H9 (cell line): Measurements from ENCODE around the gene MORN1. TPM values are rescaled to one million over a fixed set of nuclear protein-coding genes. Genes with fewer than 3 reads are reported as not detected.

Experiments used
- DNase-seq: peaks from one replicate; pipeline ENCODE4 v3.0.0-alpha.2; 2017
- H2AFZ ChIP-seq: one replicate; pipeline ENCODE4 v1.6.1; 2013; ENCODE audit warnings: mild to moderate bottlenecking, low read length, control low read depth, moderate library complexity
- H2AK5ac ChIP-seq: 2 replicates; pipeline ENCODE4 v1.6.1; 2013; ENCODE audit warnings: low read length, control low read depth, mixed read lengths; ENCODE audit not compliant: insufficient read length
- H2BK120ac ChIP-seq: one replicate; pipeline ENCODE4 v1.6.1; 2013; ENCODE audit warnings: low read depth, mild to moderate bottlenecking, low read length, control low read depth, inconsistent platforms; ENCODE audit not compliant: poor library complexity, severe bottlenecking
- H2BK12ac ChIP-seq: 2 replicates; pipeline ENCODE4 v1.6.1; 2013; ENCODE audit warnings: low read length, control low read depth, mixed read lengths, low read depth; ENCODE audit not compliant: insufficient read length
- H2BK15ac ChIP-seq: 2 replicates; pipeline ENCODE4 v1.6.1; 2013; ENCODE audit warnings: low read depth, low read length, control low read depth
- H2BK20ac ChIP-seq: one replicate; pipeline ENCODE4 v1.6.1; 2013; ENCODE audit warnings: low read depth, mild to moderate bottlenecking, low read length, control low read depth, inconsistent platforms; ENCODE audit not compliant: poor library complexity, severe bottlenecking
- H2BK5ac ChIP-seq: 2 replicates; pipeline ENCODE4 v1.6.1; 2013; ENCODE audit warnings: low read length, control low read depth, mixed read lengths; ENCODE audit not compliant: insufficient read length
- H3K14ac ChIP-seq: 2 replicates; pipeline ENCODE4 v1.6.1; 2013; ENCODE audit warnings: low read length, control low read depth; ENCODE audit not compliant: insufficient read depth
- H3K18ac ChIP-seq: 2 replicates; pipeline ENCODE4 v1.6.1; 2013; ENCODE audit warnings: low read depth, mild to moderate bottlenecking, mixed read lengths, low read length, control low read depth; ENCODE audit not compliant: insufficient read length
- H3K23ac ChIP-seq: 2 replicates; pipeline ENCODE4 v1.6.1; 2013; ENCODE audit warnings: low read length, control low read depth, mixed read lengths, low read depth; ENCODE audit not compliant: insufficient read length
- H3K23me2 ChIP-seq: 2 replicates; pipeline ENCODE4 v1.6.1; 2013; ENCODE audit warnings: low read depth, mild to moderate bottlenecking, mixed read lengths, low read length, control low read depth; ENCODE audit not compliant: insufficient read length, poor library complexity, severe bottlenecking
- H3K27ac ChIP-seq: 2 replicates; pipeline ENCODE4 v1.5.1; 2013; ENCODE audit warnings: low read length, control low read depth, mixed read lengths, low read depth; ENCODE audit not compliant: insufficient read length
- H3K27me3 ChIP-seq: 2 replicates; pipeline ENCODE4 v1.6.1; 2013; ENCODE audit warnings: low read length, control low read depth, inconsistent platforms; ENCODE audit not compliant: insufficient read depth
- H3K4ac ChIP-seq: 2 replicates; pipeline ENCODE4 v1.6.1; 2013; ENCODE audit warnings: low read depth, mild to moderate bottlenecking, control low read depth, inconsistent platforms, low read length, moderate library complexity
- H3K4me1 ChIP-seq: 2 replicates; pipeline ENCODE4 v1.6.1; 2013; ENCODE audit warnings: low read length, control low read depth, inconsistent platforms; ENCODE audit not compliant: insufficient read depth
- H3K4me2 ChIP-seq: 2 replicates; pipeline ENCODE4 v1.6.1; 2013; ENCODE audit warnings: low read length, control low read depth, mixed read lengths; ENCODE audit not compliant: insufficient read length, insufficient read depth
- H3K56ac ChIP-seq: 2 replicates; pipeline ENCODE4 v1.6.1; 2013; ENCODE audit warnings: low read depth, mild to moderate bottlenecking, mixed read lengths, low read length, control low read depth; ENCODE audit not compliant: insufficient read length
- H3K79me1 ChIP-seq: 2 replicates; pipeline ENCODE4 v1.6.1; 2013; ENCODE audit warnings: low read depth, mild to moderate bottlenecking, moderate library complexity, low read length, control low read depth, inconsistent platforms; ENCODE audit not compliant: insufficient read depth, poor library complexity, severe bottlenecking
- H3K79me2 ChIP-seq: 2 replicates; pipeline ENCODE4 v1.6.1; 2013; ENCODE audit warnings: low read length, control low read depth, inconsistent platforms; ENCODE audit not compliant: insufficient read depth
- H3K9ac ChIP-seq: 2 replicates; pipeline ENCODE4 v1.6.1; 2013; ENCODE audit warnings: low read length, control low read depth, mixed read lengths; ENCODE audit not compliant: insufficient read length; ENCODE audit errors: extremely low read depth
- H3K9me3 ChIP-seq: one replicate; pipeline ENCODE4 v1.6.1; 2013; ENCODE audit warnings: low read depth, low read length, inconsistent platforms; ENCODE audit not compliant: control insufficient read depth
- H3T11ph ChIP-seq: one replicate; pipeline ENCODE4 v1.6.1; 2013; ENCODE audit warnings: mild to moderate bottlenecking, low read length, control low read depth, inconsistent platforms
- H4K20me1 ChIP-seq: one replicate; pipeline ENCODE4 v1.6.1; 2013; ENCODE audit not compliant: control insufficient read depth, insufficient read length, insufficient read depth
- H4K5ac ChIP-seq: 2 replicates; pipeline ENCODE4 v1.6.1; 2013; ENCODE audit warnings: low read depth, mild to moderate bottlenecking, mixed read lengths, low read length, control low read depth; ENCODE audit not compliant: insufficient read length
- H4K8ac ChIP-seq: replicated peaks from 2 replicates; pipeline ENCODE4 v1.6.1; 2013; ENCODE audit warnings: low read length, control low read depth, mixed read lengths, low read depth; ENCODE audit not compliant: insufficient read length
- H4K91ac ChIP-seq: 2 replicates; pipeline ENCODE4 v1.6.1; 2013; ENCODE audit warnings: low read depth, mild to moderate bottlenecking, moderate library complexity, mixed read lengths, low read length, control low read depth; ENCODE audit not compliant: insufficient read length
- H3K27ac Mint-ChIP-seq, 3 experiments: 2 replicates in 2 of 3; 3 replicates in 1 of 3; pipeline ENCODE4 v1.8.0; 2020 to 2021; ENCODE audit warnings: mixed read lengths in 3 of 3, mild to moderate bottlenecking in 1 of 3, moderate library complexity in 1 of 3
- H3K27me3 Mint-ChIP-seq: 2 replicates; pipeline ENCODE4 v1.8.0; 2021; ENCODE audit warnings: low read depth, mild to moderate bottlenecking, moderate library complexity, mixed read lengths
- H3K36me3 Mint-ChIP-seq, 3 experiments: 2 replicates in 2 of 3; 3 replicates in 1 of 3; pipeline ENCODE4 v1.8.0; 2020 to 2021; ENCODE audit warnings: low read depth in 3 of 3, mixed read lengths in 3 of 3; ENCODE audit not compliant: insufficient read depth in 1 of 3
- H3K4me1 Mint-ChIP-seq, 2 experiments: 2 replicates each; pipeline ENCODE4 v1.8.0; 2020; ENCODE audit warnings: mixed read lengths in 2 of 2
- H3K4me3 Mint-ChIP-seq, 2 experiments: 2 replicates in 1 of 2; 3 replicates in 1 of 2; pipeline ENCODE4 v1.8.0; 2020 to 2021; ENCODE audit warnings: mild to moderate bottlenecking in 2 of 2, mixed read lengths in 2 of 2, moderate library complexity in 1 of 2
- H3K9me3 Mint-ChIP-seq, 2 experiments: 2 replicates in 1 of 2; 3 replicates in 1 of 2; pipeline ENCODE4 v1.8.0; 2020; ENCODE audit warnings: mild to moderate bottlenecking in 2 of 2, mixed read lengths in 2 of 2, moderate library complexity in 1 of 2
- WGBS: extraction: QIAGEN DNeasy Blood & Tissue Kit; methylation state at CpG from one replicate; pipeline ENCODE4 v1.1.7; 2013; ENCODE audit warnings: missing lambda C conversion rate, low lambda C conversion rate, mixed read lengths; ENCODE audit not compliant: insufficient read length; ENCODE audit errors: extremely low coverage; 5-methylcytosine and 5-hydroxymethylcytosine counted together
- total RNA-seq: library from RNA; stranded (reverse); gene quantifications from 2 replicates; pipeline ENCODE4 v1.2.1, GENCODE V29; 2021
- TF ChIP-seq, protein P1 (sequence below): fragments of 200-600 bp; sonication (generic); conservative IDR thresholded peaks from 3 replicates; pipeline ENCODE4 v1.8.0; 2021; ENCODE audit warnings: antibody characterized with exemption, mild to moderate bottlenecking

Gene MORN1
- total RNA-seq, 1 experiment from 2014 or later = 12.7 TPM

DNA sequence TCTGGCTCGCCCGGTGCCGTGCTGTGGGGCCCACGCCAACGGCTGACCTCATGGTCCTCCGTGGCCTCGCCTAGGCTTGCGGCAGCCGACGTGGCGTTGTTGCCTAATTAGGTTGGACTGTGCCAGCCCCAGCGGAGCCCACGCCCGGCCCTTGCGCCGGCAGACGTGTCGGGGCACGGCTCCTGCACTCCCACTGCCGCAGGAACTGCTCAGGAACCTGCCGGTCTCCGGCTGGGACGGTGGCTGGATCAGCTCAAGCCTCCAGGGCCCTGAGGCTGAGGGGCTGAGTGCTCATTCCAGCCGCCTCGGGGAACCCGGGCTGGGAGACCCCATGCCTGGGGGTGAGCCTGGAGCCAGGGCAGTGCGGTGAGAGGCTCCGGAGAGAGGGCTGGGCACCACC is 37.1 kb upstream of the MORN1 start:
- no peak overlapping the region for H3K4me3 Mint-ChIP-seq
- no peak for DNase-seq
- no peak overlapping the region for H2AK5ac ChIP-seq
- H3K18ac ChIP-seq = no peak overlapping the region
- no peak overlapping the region for H2BK20ac ChIP-seq
- TF ChIP-seq, protein P1, sequence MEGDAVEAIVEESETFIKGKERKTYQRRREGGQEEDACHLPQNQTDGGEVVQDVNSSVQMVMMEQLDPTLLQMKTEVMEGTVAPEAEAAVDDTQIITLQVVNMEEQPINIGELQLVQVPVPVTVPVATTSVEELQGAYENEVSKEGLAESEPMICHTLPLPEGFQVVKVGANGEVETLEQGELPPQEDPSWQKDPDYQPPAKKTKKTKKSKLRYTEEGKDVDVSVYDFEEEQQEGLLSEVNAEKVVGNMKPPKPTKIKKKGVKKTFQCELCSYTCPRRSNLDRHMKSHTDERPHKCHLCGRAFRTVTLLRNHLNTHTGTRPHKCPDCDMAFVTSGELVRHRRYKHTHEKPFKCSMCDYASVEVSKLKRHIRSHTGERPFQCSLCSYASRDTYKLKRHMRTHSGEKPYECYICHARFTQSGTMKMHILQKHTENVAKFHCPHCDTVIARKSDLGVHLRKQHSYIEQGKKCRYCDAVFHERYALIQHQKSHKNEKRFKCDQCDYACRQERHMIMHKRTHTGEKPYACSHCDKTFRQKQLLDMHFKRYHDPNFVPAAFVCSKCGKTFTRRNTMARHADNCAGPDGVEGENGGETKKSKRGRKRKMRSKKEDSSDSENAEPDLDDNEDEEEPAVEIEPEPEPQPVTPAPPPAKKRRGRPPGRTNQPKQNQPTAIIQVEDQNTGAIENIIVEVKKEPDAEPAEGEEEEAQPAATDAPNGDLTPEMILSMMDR = no peak
- H3K9ac ChIP-seq = no peak overlapping the region
- H3K23me2 ChIP-seq = no peaks in the 10 kb centered on the region
- no peak overlapping the region for H2BK12ac ChIP-seq
- H3K27ac ChIP-seq = no peak overlapping the region
- H3K4ac ChIP-seq = no peak overlapping the region
- no peaks in the 10 kb centered on the region; a peak in 1 of 7 replicates for H3K36me3 Mint-ChIP-seq
- 0 out of 4 replicates have a peak, but pooled peaks cover 0 to 4% of the 10 kb centered on the region in 2 experiments for H3K4me1 Mint-ChIP-seq
- H3K14ac ChIP-seq = no peak overlapping the region
- H3K9me3 Mint-ChIP-seq = peaks cover 12 to 17% of the 10 kb centered on the region in 2 experiments
- no peaks in the 10 kb centered on the region for H3K27me3 ChIP-seq
- H3K23ac ChIP-seq = no peak overlapping the region
- H4K5ac ChIP-seq = no peak overlapping the region
- H2BK120ac ChIP-seq = no peak overlapping the region
- H3K4me2 ChIP-seq = no peak overlapping the region
- no peak overlapping the region for H2AFZ ChIP-seq
- H2BK15ac ChIP-seq = no peak overlapping the region
- no peak overlapping the region for H4K8ac ChIP-seq
- no peaks in the 10 kb centered on the region for H4K20me1 ChIP-seq
- no peak overlapping the region for H3K27ac Mint-ChIP-seq
- WGBS = no CpG with 5 or more reads among the region's 28 CpGs
- no peaks in the 10 kb centered on the region for H3K4me1 ChIP-seq
- H3T11ph ChIP-seq = no peak overlapping the region
- no peaks in the 10 kb centered on the region for H3K79me1 ChIP-seq
- no peak overlapping the region for H2BK5ac ChIP-seq
- no peaks in the 10 kb centered on the region for H3K9me3 ChIP-seq
- no peak overlapping the region for H3K56ac ChIP-seq
- H3K27me3 Mint-ChIP-seq = peaks cover 31% of the 10 kb centered on the region
- no peaks in the 10 kb centered on the region for H3K79me2 ChIP-seq
- H4K91ac ChIP-seq = no peak overlapping the region
